Transverse colon (tissue), 4 donors: ENCODE data around the gene GREB1L. TPM values are rescaled to one million over a fixed set of nuclear protein-coding genes. Genes with fewer than 3 reads are reported as not detected.

Source experiments
- DNase-seq: peaks from one replicate; pipeline ENCODE4 v3.0.0-alpha.2; 2019
- H3K27ac ChIP-seq, 4 donors: fragments of 200-600 bp; sonication (generic); 2 replicates each; pipeline ENCODE4 v1.5.1; 2016 to 2018; ENCODE audit warnings: inconsistent platforms in 4 of 4
- H3K27me3 ChIP-seq: fragments of 200-600 bp; sonication (generic); 2 replicates; pipeline ENCODE4 v1.5.1; 2017; ENCODE audit warnings: inconsistent platforms
- H3K36me3 ChIP-seq, 4 donors: fragments of 200-600 bp; sonication (generic); 2 replicates each; pipeline ENCODE4 v1.5.1; 2017 to 2019; ENCODE audit warnings: inconsistent platforms in 4 of 4
- H3K4me1 ChIP-seq, 4 donors: fragments of 200-600 bp; sonication (generic); 2 replicates each; pipeline ENCODE4 v1.5.1; 2017 to 2020; ENCODE audit warnings: inconsistent platforms in 4 of 4
- H3K4me3 ChIP-seq, 4 donors: fragments of 200-600 bp; sonication (generic); 1 replicate in 1 of 4; 2 replicates in 3 of 4; pipeline versions ENCODE4 v1.5.1 to v1.6.1; 2017 to 2019; ENCODE audit warnings: inconsistent platforms in 4 of 4
- H3K9me3 ChIP-seq, 2 donors: fragments of 200-600 bp; sonication (generic); 2 replicates each; pipeline ENCODE4 v1.5.1; 2017 to 2019; ENCODE audit warnings: inconsistent platforms in 2 of 2
- CTCF ChIP-seq, 5 experiments: fragments of 200-600 bp in 3 of 5; fragments of 450-650 bp in 2 of 5; sonication (generic) in 3 of 5; IDR thresholded peaks; 1 replicate in 2 of 5; 2 replicates in 3 of 5; pipeline ENCODE4 v1.5.1; 2016 to 2017; ENCODE audit warnings: antibody characterized with exemption in 5 of 5, inconsistent platforms in 3 of 5, mild to moderate bottlenecking in 2 of 5, moderate library complexity in 1 of 5
- EP300 ChIP-seq: sonication (generic); formaldehyde crosslinking; IDR thresholded peaks from one replicate; pipeline ENCODE4 v1.6.1; 2017; ENCODE audit warnings: antibody characterized with exemption, low read depth
- POLR2A ChIP-seq: fragments of 450-650 bp; IDR thresholded peaks from one replicate; pipeline ENCODE4 v1.6.1; 2016; ENCODE audit warnings: antibody characterized with exemption, mild to moderate bottlenecking, moderate library complexity
- POLR2AphosphoS5 ChIP-seq, 3 donors: sonication (generic); formaldehyde crosslinking; IDR thresholded peaks; one replicate each; pipeline ENCODE4 v1.6.1; 2016; ENCODE audit warnings: antibody characterized with exemption in 3 of 3
- WGBS, 2 donors: methylation state at CpG; one replicate each; pipeline ENCODE4 v1.1.5; 2018; ENCODE audit warnings: low coverage in 1 of 2; 5-methylcytosine and 5-hydroxymethylcytosine counted together
- in situ Hi-C, 4 donors: fragments of 200-750 bp; cut with MboI; loops; one replicate each; pipeline versions ENCODE4 v1.15.0 to v1.15.1; 2017; ENCODE audit warnings: low sequenced_read_pairs in 3 of 4, low pct_ligation_motif_present in 1 of 4, low pct_unique_long_range_greater_than_20kb in 1 of 4
- intact Hi-C: fragments of 100-400 bp; cut with DNase I; formaldehyde crosslinking; loops from one replicate; pipeline ENCODE4 v1.15.1; 2023; ENCODE audit warnings: low total_unique reads
- total RNA-seq, 4 donors: library from RNA; depleted of rRNA; stranded (reverse); fragments of >200 nt; gene quantifications; one replicate each; pipeline ENCODE4 v1.1.0, GENCODE V29; 2016

Gene GREB1L
- total RNA-seq, 4 donors from 2014 or later = 1.1 to 1.5 TPM; not detected in 2

DNA sequence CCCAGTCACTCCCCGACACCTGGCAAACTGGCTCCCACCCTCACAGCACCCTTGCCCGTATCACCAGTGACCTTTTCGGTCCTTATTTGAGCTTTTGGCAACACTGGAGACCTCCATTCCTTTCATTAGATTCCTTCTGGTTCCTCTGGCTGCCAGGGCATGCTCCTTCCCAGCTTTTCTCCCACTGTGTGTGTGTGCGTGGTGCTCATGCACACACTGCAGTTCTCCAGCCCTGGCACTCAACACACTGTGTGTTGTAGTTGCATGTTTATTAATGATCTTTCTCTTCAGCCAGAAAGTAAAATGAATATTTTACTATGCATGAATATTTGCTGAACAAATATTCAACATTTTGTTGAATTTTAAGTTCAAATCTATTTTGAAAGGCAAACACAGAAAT, 219.4 kb downstream of the GREB1L start:
- TF ChIP-seq POLR2AphosphoS5 (IDR thresholded peaks at IDR 0.05) (no peak), POLR2A (no peak), EP300 (no peak), CTCF (IDR thresholded peaks at IDR 0.05) (no peak)
- no peaks in the 10 kb centered on the region for H3K4me1 ChIP-seq
- 84 to 100% methylated on average over 1 to 4 of the region's 4 CpGs for WGBS, 2 donors
- no peak overlapping the region for H3K27ac ChIP-seq
- no peaks in the 10 kb centered on the region for H3K36me3 ChIP-seq
- intact Hi-C loops = no loop called here
- no peaks in the 10 kb centered on the region for H3K27me3 ChIP-seq
- in situ Hi-C loops = no loop called here
- no peaks in the 10 kb centered on the region for H3K9me3 ChIP-seq
- H3K4me3 ChIP-seq = no peak overlapping the region
- DNase-seq = no peak

- Histone ChIP-seq H3K27me3 (no peaks in the 10 kb centered on the region), H3K36me3 (no peaks in the 10 kb centered on the region), H3K4me1 (no peaks in the 10 kb centered on the region), H3K9me3 (no peaks in the 10 kb centered on the region), H3K27ac (no peak overlapping the region), H3K4me3 (no peak overlapping the region)
- in situ Hi-C loops = no loop called here
- TF ChIP-seq POLR2A (no peak), CTCF (IDR thresholded peaks at IDR 0.05) (no peak), POLR2AphosphoS5 (IDR thresholded peaks at IDR 0.05) (no peak), EP300 (no peak)
- intact Hi-C loops = no loop called here
- no peak for DNase-seq
- WGBS, 2 donors = 50 to 65% methylated on average over 1 to 3 of the region's 3 CpGs
Measured at GRCh38 chr18:21463718-21464117, 221.7 kb downstream of the GREB1L start.

- WGBS, 2 donors = 80 to 95% methylated on average over 3 to 4 of the region's 4 CpGs
- intact Hi-C loops = no loop called here
- no peak overlapping the region for H3K4me3 ChIP-seq
- H3K27me3 ChIP-seq = no peaks in the 10 kb centered on the region
- TF ChIP-seq EP300 (no peak), CTCF (IDR thresholded peaks at IDR 0.05) (no peak), POLR2A (no peak), POLR2AphosphoS5 (IDR thresholded peaks at IDR 0.05) (no peak)
- H3K36me3 ChIP-seq = no peaks in the 10 kb centered on the region
- H3K27ac ChIP-seq = no peak overlapping the region
- H3K9me3 ChIP-seq = no peaks in the 10 kb centered on the region
- in situ Hi-C loops = no loop called here
- H3K4me1 ChIP-seq = no peaks in the 10 kb centered on the region
- no peak for DNase-seq
Measured at GRCh38 chr18:21468514-21469164, 226.6 kb downstream of the GREB1L start.

GRCh38 chr18:21472741-21473140, 230.7 kb downstream of the GREB1L start:
- no peaks in the 10 kb centered on the region for H3K9me3 ChIP-seq
- H3K27ac ChIP-seq = no peak overlapping the region
- DNase-seq = no peak
- no peaks in the 10 kb centered on the region for H3K27me3 ChIP-seq
- 86 to 87% methylated on average over 2 of the region's 2 CpGs for WGBS, 2 donors
- intact Hi-C loops (no loop called here), in situ Hi-C loops (no loop called here)
- H3K4me1 ChIP-seq = no peaks in the 10 kb centered on the region
- no peaks in the 10 kb centered on the region for H3K36me3 ChIP-seq
- H3K4me3 ChIP-seq = no peak overlapping the region
- TF ChIP-seq POLR2AphosphoS5 (IDR thresholded peaks at IDR 0.05) (no peak), POLR2A (no peak), EP300 (no peak), CTCF (IDR thresholded peaks at IDR 0.05) (no peak)
